GM19395 (cell line): ENCODE data around the gene MREG.
"Not testable (repeated sequence)": the region's sequence is repeated elsewhere in the genome, so short reads cannot be mapped to it uniquely, and the experiment has no call there.

ENCODE experiments used
- ATAC-seq: cut with Tn5 transposase; IDR thresholded peaks from one replicate; pipeline ENCODE4 v1.9.1; 2021; ENCODE audit warnings: mild to moderate bottlenecking, moderate library complexity; ENCODE audit not compliant: unreplicated experiment

MREG gene

DNA sequence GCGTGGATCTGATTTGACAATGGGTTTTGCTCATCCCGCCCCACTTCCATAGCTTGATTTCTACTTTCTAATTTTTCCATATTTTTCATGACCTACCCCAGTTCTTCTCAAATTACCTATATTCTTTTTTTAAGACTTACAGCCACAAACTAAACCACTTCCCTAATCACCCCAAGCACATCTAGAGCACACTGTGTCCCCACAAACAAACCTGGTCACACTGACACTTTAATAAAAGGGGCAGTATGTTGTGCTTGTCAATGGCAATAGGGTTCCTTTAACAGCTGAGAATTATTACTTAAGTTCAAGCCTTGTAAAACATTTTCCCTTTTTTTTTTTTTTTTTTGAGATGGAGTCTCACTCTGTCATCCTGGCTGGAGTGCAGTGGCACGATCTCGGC is 47.1 kb downstream of the MREG start:
- ATAC-seq = no peak

DNA sequence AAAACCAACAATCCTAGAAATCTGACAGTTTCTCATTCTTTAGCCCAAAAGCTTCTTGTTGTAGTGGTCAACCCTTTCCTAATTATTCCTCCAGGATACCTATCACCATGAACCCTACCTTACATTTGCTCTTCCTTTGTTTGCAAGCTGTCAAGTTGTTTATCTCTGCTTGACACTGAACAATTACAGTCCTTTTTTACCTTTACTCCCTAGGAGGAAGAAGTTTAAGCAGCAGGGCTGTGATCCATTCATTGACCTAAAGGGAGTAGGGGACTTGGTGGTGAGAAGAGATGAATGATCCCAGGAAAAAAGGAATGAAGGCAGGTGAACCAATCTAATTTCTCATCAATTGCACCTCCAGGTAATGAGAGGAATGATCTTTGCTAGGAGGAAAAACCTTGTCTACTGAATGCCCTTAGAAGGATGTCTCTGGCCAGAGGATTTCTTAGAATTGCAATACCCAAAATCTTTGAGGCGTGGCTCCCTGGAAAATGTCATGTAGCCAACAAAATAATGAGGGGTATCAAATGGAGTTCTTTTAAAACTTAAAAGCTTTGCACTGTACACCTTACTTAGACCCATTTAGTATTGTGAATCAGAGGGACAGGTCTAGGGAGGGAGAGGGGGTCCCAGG is 47.7 kb downstream of the MREG start:
- ATAC-seq = no peak

DNA sequence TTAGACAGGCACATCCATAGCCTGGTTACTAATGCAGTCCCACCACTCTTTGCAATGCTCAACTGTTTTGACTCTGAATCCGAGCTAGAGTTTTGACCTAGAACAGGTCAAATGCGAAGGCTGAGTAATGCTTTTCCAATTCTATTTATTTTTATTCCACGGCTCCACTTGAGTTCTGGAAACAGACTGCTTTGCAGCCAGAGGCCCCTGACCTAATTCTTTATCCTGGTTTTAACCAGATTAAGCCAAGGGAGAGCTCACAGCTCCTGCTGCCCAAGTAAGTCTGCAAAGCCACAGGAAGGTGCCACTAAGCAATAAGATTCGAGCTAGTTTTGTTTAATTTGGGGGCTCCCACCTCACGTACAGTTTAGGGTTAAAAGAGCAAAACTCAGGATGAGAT is 51.4 kb downstream of the MREG start:
- no peak for ATAC-seq

DNA sequence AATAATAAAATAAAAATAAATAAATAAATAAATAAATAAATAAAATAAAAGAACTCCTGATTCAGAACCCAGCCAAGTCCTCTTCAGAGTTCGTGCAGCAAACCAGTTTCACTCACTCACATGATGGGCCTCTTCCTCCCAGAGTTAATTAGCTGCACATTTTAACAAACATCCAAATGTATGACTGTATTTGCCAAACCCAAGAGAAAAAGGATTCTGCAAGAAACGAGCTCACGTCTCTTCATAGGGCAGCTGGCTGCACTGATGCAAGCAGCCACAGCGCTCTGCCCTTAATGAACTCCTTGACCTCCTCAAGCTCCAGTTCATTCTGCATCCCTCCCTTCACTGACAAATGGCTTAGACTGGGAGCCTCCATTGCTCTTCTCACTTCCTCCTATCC is 55.1 kb downstream of the MREG start:
- ATAC-seq = no peak

DNA sequence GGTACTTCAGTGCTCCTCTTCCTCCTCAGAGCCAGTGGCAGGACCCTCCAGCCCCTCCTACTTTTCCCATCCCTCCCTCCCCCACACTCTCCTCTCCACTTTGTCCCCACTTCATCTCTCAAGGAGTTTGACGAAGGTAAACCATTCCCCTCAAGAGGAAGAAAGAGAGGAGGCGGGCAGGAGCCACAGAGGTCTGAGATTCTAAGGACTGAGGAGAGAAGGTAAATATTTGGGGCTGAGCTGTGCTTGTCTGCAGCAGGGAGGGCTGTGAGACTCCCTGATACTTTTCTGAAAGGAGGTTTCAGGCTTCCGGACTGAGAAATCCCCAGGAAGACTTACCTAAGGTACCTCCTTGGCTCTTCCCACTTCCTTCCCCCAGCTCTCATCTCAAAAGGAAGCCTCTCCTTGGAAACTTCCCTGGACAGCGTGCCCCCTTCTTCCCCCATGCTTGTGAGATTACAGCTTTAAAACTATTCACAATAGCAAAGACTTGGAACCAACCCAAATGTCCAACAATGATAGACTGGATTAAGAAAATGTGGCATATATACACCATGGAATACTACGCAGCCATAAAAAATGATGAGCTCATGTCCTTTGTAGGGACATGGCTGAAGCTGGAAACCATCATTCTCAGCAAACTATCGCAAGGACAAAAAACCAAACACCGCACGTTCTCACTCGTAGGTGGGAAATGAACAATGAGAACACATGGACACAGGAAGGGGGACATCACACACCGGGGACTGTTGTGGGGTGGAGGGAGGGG is 55.8 kb downstream of the MREG start:
- not testable (repeated sequence) for ATAC-seq

DNA sequence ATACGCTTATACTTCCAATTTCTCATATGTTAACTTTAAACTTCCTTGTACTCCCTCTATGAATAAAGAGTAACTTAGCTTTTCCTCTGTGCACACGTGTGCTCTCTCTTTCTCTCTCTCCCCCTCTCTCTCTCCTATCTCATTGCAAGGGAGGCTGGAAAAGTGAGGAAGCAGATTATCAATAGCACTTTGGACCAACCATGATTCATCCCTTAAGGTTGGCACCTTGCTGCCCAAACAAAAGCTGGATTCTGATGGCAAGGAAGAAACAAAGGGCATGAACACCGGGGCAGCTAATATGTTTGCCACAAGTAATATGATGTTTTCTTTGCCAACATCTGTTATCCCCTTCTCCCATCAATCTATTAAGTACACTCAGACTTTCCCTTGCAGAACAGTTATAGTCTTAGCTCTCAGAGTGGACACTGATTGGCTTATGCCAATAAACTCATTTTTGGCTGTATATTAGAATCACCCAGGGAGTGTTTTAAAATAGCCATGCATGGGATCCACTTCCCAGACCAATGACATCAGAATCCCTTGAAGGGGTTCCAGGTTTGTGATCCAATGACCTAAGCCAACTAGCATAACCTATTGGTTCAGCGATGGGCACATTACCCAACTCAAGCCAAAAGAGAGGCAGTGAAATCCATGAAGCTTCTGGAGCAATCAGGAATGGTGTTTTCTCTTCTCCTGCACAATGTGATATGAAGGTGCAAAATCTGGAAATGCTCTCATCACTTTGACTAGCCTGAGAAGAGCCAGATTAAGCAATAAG is 60.3 kb downstream of the MREG start:
- no peak for ATAC-seq

DNA sequence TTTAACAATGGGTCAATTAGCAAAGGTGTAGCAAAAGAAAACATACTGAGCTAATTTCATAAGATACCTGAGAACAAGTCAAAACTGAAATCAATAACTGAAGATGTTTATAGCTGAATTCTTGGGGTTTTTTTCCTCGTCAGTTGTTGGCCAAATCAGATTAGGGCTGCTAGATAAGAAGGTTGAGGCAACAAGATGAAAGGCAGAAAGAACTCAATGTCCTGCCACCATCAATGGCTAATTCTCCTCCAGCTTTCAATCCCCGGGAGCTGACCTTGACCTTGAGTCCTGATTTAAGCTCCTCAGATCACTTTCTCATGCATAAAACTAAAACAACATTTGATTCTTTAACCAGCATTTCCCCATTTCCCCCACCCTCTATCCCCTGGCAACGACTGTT is 61.8 kb downstream of the MREG start:
- ATAC-seq = no peak

DNA sequence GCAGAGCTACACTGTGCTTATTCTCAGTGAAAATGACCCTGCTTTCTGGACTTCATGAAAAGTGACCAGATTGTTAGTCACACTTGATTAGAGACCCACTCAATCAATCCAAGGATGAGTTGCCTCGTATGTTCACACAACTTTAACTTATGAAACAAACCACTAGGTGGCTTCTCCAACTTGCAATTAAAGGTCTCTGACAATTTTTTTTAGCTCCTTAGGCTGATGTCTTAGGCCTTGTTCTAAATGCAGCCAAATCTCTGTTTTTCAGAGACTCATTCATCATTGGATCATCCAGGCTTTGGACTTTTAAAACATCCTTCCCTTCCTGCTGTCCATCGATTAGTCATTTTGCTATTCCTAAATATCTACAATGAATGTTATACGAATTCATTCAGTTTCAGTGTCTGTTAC is 63.4 kb downstream of the MREG start:
- ATAC-seq = peak; percentile 89

DNA sequence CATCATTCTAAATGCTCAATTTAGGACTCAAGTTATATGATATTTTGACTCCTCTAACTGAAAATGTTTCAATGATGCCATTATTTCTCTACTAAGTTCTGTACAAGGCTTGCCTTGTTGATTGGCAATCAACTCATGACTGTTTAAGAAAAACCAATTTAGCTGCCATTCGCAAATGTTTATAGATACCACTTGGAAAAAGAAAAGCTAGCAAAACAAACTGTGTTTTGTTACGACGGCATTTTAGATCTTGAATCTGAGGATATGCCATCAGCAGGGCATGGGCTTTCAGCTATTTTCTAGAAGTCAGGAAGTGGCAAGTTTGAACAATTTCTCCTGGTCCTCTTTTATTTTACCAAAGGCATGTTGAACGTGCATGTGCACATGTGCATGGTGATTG is 65.3 kb downstream of the MREG start:
- no peak for ATAC-seq

DNA sequence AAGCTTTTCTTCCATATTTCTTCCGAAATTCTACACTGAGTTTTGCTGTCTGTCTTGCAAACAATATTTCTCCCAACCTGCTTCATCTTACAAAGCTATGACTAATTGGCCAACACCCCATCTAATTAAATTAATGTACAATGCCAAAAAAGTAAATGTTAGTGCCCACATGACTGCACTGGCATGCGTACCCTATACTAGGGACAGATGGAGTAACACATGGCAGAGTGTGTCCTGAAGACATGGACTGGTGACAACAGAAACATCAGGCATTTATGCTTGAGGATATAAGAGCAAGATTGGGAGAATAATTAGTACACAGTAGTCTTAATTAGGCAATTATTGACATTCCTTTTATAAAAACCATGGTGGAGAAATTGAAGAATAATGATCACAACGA is 66.8 kb downstream of the MREG start:
- no peak for ATAC-seq

DNA sequence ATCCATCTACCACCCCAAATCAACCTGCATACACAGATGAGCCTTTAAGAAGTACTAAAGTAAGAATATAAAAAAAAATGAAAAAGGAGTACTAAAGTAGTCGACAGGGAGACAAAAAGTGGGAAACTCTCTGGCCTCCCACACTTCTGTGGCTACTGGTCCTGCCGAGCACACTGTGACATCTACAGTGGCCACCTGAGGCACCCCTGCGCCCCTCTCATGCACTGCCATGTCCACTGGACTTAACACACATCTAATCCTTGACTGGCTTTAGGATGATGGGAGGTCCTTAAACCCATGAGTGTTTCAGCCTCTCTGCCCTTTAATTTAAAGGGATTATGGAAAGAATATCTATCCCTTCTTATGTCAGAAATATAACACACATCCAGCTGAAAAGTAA is 71.2 kb downstream of the MREG start:
- no peak for ATAC-seq

DNA sequence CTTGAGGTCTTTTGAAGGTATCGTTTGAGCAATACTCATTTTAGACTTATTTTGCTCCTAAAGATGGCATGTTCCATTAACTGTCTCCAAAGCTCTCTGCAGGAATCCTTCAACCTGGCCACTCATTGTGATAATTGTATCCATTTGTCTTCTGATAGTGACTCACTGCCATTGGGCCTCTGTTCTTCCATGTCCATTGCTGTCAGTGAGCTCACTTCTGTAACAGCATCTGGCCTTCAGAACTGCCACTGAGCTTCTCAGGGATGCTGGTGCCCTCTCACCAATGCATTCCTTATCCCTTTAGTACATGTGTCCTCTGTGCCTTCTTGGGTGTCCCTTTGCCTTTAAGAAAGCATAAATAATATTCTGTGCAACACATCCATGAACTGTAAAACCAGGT is 71.6 kb downstream of the MREG start:
- no peak for ATAC-seq

DNA sequence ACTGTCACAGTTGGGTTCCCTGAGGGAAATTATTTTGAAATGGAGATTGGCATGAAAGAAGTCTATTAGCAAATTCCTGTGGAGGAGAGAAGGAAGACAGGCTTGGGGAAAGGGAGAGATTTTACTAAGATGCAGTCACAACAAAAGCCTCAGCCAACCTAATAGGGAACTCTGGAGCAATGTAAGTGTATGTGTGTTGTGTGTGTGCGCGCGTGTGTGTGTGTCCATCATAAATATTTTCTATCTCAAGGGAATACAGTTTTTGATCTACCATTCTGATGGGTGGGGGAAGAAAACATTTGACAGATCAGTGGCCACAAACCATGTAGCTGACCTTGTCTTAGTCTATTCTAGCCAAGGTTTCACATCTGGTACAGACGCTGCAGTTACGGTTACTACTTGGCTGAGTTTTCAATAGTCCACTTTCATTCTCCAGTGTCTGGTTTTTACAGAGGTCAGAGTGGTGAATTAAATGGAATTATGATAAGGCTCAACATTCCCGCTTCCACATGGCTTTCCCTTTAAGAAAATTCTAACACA is 72.6 kb downstream of the MREG start:
- no peak for ATAC-seq

DNA sequence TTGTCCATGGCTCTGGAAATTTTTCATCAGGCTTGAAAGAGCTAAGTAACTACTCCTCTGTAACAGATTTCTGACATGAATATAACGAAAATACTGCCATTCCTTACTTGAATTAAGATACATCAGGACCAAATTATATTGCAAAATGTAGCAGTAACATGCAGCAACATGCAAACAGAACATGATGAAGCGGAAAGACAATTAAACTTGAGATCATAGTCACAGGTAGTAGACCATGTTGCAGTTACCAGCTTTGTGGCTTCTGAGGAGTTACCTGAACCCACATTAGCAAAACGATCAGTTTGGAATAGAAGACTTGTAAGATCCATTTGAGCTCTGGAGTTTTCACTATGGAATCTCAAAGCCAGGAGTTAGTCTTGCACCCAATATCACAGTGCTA is 76.2 kb downstream of the MREG start:
- ATAC-seq = no peak

DNA sequence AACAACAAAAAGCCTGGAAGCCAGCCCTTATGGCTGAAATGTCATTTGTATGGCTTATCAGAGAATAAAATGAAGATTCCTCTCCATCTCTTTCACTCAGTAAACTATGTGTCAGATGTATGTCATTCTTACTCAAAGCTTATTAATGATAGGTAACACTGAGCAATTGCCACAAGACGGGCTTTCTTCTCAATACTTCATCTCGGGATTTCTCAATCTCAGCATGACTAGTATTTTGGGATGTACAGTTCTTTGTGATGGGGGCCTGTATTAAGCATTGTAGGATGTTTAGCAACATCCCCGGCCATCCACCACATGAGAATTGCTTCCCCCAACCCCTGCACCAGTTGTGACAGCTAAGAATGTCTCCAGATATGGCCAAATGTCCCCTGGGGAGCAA is 80.2 kb downstream of the MREG start:
- ATAC-seq = no peak

DNA sequence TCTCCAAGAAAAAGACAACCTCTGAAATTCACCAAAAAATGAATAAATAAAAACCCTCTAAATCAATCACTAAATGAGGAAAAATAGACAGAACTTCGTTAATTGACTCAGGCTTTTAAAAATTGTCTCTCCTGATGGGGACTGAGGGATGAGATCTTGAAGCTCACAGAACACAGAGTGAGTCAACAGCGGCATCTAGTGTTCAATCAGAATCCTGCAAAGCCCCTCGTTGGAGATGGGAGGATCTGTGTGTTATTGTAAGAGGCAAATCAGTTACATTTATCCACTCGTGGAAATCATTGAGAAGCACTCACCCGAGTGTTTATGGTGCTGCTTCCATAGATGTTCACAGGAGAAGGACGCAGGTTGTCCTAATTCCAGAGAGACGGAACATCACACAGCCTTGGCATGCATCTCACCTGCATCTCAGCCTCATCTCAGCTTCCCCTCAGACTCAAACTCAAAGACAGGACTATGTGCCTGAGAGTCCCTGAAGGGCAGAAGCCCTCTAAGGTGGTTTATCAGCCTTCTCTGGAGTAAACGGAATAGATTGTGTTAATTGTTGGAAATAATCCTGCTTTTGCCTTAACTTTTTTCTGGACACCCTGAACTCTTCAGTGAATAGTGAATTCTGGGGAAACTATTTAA is 82.0 kb downstream of the MREG start:
- ATAC-seq = no peak

DNA sequence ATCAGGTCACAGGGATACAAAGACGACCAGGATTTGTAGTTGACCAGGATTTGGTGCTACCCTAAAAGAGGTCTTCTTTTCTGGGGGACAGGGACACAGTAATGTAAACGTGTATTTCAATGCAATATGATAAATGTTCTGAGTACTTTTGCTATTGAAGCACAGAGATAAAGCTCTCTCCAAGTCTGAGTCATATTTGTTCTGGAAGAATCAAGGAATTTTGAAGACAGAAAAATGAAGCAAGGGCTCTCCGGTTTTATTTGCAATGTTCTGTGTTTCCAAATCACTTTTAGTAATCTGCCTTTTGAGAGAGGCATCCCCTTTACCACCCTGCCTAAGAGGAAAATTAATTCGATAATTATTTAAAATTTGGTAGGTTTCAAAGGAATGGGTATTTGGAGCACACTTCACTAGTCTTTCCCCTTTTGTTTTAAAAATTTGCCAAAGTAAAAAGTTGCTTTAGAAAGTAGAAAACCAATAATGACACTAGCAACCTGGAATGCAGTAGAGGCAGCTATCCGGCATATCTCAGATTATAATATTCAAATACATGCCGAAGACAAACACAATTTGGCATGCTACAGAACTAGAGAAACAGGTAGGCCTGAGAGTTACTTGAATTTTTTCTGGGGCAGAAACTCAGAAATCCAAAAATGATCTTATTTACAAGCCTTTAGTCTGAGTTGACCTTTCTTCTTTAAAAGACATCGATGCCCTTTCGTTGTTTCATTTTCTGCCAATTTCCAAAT is 82.7 kb downstream of the MREG start:
- ATAC-seq = no peak

DNA sequence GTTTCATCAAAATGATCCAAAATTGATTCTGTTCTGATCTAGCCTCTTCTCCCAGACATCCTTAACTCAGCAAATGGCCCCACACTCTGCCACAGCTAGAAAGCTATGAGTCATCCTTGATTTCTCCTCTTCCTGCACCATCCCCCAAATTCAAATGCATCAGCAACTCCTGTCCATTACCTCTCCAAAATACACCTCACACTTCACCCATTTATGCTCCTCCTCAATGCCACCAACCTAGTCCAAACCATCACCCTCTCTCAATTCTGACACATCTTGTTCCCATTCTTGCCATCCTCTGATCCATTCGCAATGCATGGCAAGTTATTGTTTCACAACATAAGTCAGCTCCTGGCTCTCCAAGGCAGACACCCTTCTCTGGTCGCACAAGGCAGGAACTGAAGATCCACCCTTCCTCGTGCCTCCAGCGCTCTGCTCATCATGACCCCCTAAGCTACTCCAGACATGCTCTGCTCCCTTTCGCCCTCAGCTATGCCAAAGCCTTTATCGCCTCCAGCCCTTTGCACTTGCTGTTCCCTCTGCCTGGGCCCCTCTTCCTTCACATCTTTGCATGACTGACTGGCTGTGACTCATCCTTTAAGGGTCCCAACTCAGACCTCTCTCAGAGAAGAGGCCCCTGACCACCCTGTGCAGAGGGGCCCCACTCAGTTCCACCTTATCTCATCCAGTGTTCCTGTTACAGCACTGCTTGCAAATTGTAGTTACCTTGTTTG is 83.6 kb downstream of the MREG start:
- no peak for ATAC-seq

DNA sequence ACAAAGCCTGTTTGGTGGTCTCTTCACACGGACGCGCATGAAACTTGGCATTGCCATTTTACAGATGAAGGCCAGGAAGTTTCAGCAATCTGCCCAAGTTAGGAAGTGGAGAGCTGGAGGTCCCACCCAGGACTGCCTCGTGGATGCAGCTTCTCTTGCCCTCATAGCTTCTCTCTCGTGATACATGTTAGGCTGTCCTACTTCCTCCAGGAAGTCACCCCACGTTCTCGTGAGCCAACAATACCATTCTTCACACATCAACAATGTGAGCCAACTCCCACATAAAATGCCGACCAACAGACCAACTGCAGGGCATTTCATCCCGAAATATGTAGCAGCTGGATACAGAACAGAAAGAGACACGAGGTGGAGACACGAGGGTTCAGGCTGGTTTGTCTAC is 85.3 kb downstream of the MREG start:
- ATAC-seq = no peak

DNA sequence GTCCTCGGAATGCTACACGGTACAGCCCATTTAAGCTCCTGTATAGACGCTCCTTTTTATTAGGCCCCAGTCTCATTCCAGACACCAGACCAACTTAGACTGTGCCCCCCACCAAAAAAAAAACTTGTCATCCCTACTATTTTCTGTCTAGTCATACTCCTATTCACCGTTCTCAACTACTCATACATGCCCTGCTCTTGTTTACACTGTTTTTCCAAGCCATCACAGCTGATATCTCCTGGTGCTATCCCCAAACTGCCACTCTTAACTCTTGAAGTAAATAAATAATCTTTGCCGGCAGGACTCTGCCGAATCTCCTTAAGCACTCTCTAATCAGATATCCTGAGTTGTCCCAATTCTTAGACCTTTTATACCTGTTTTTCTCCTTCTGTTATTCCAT is 86.4 kb downstream of the MREG start:
- not testable (repeated sequence) for ATAC-seq
